SU-DHL-6 (cell line): ENCODE data around the gene TH.

Experiments used
- H2AFZ ChIP-seq: fragments of 200-600 bp; sonication (generic); 2 replicates; pipeline ENCODE4 v1.6.1; 2014; ENCODE audit warnings: low read depth, mild to moderate bottlenecking, moderate library complexity, mixed read lengths, antibody characterized with exemption, low read length; ENCODE audit not compliant: severe bottlenecking
- H3F3A ChIP-seq: fragments of 200-600 bp; shearing (Covaris generic); 2 replicates; pipeline ENCODE4 v1.6.0; 2016; ENCODE audit warnings: antibody characterized with exemption, mild to moderate bottlenecking; ENCODE audit not compliant: insufficient read depth
- H3K27ac ChIP-seq: fragments of 200-600 bp; sonication (generic); 2 replicates; pipeline ENCODE4 v1.5.1; 2016; ENCODE audit warnings: low read depth, mild to moderate bottlenecking, low read length, moderate library complexity, mixed read lengths
- H3K27me3 ChIP-seq: fragments of 200-600 bp; sonication (generic), shearing (Covaris generic); 2 replicates; pipeline ENCODE4 v1.6.0; 2014; ENCODE audit warnings: mild to moderate bottlenecking, low read length
- H3K36me3 ChIP-seq: fragments of 200-600 bp; sonication (generic); 2 replicates; pipeline ENCODE4 v1.6.1; 2014; ENCODE audit warnings: mild to moderate bottlenecking, low read length, mixed read lengths
- H3K4me2 ChIP-seq: fragments of 300-600, 200-600 bp; shearing (Covaris generic), sonication (generic); 2 replicates; pipeline ENCODE4 v1.6.0; 2014; ENCODE audit warnings: low read length, low read depth, mild to moderate bottlenecking; ENCODE audit not compliant: poor library complexity, severe bottlenecking
- H3K4me3 ChIP-seq: fragments of 200-600 bp; sonication (generic); 2 replicates; pipeline ENCODE4 v1.5.1; 2014; ENCODE audit warnings: antibody characterized with exemption, low read length, mild to moderate bottlenecking, mixed read lengths; ENCODE audit not compliant: insufficient read depth, poor library complexity, severe bottlenecking
- H3K79me2 ChIP-seq: fragments of 200-600 bp; sonication (generic); 2 replicates; pipeline ENCODE4 v1.6.1; 2014; ENCODE audit warnings: mild to moderate bottlenecking, low read length, moderate library complexity; ENCODE audit not compliant: insufficient read depth
- H3K9ac ChIP-seq: fragments of 200-600 bp; sonication (generic); 2 replicates; pipeline ENCODE4 v1.7.0; 2014; ENCODE audit warnings: mild to moderate bottlenecking, low read length
- H3K9me2 ChIP-seq: fragments of 200-600 bp; sonication (generic); replicated peaks from 2 replicates; pipeline ENCODE4 v1.6.1; 2014; ENCODE audit warnings: low read length; ENCODE audit not compliant: insufficient read depth
- H3K9me3 ChIP-seq: fragments of 200-600 bp; sonication (generic); 2 replicates; pipeline ENCODE4 v1.6.1; 2014; ENCODE audit warnings: low read length, mixed read lengths; ENCODE audit not compliant: insufficient read depth
- H4K20me1 ChIP-seq: fragments of 200-600 bp; sonication (generic); 2 replicates; pipeline ENCODE4 v1.6.1; 2014; ENCODE audit warnings: low read depth, mild to moderate bottlenecking, antibody characterized with exemption, low read length, moderate library complexity, mixed read lengths
- EZH2phosphoT487 ChIP-seq: fragments of 200-600 bp; sonication (generic), shearing (Covaris generic); conservative IDR thresholded peaks from 2 replicates; pipeline ENCODE4 v1.6.1; 2018; ENCODE audit warnings: mild to moderate bottlenecking, antibody characterized with exemption, low read length, moderate library complexity, mixed read lengths
- TF ChIP-seq, protein P1 (sequence below): fragments of 200-600 bp; sonication (generic); IDR thresholded peaks from one replicate; pipeline ENCODE4 v1.5.1; 2017; ENCODE audit warnings: antibody characterized with exemption, mild to moderate bottlenecking, low read length, moderate library complexity; ENCODE audit not compliant: insufficient read depth, poor library complexity, severe bottlenecking

Gene TH

DNA sequence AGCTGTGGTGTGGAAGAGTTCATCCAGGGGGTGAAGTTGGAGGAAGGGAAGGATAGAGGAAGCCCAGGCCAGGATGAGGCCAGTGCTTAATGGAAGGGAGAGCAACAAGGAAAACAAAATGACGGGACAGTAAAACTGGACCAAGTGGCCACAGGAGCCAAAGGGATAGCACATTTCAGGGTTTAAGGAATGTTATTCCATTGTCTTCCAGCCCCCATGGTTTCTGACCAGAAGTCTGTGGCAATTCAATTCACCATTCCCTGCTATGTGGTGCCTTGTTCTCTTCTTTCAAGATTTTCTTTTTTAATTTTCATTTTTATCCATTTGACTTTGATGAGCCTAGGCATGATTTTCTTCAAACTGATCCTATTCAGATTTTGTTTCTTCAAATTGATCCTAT is 54.9 kb downstream of the TH start:
- TF ChIP-seq EZH2phosphoT487 = no peak
- Histone ChIP-seq H3K9ac (no peak overlapping the region), H3K4me3 (no peak overlapping the region), H3K27ac (no peak overlapping the region), H3K27me3 (peaks cover 4% of the 10 kb centered on the region; the same call in 1 of the 2 replicates), H3K36me3 (no peaks in the 10 kb centered on the region), H3F3A (no peaks in the 10 kb centered on the region), H4K20me1 (no peaks in the 10 kb centered on the region), H3K9me3 (no peaks in the 10 kb centered on the region), H3K4me2 (no peak overlapping the region), H3K9me2 (no peaks in the 10 kb centered on the region), H3K79me2 (no peaks in the 10 kb centered on the region), H2AFZ (no peak overlapping the region)

DNA sequence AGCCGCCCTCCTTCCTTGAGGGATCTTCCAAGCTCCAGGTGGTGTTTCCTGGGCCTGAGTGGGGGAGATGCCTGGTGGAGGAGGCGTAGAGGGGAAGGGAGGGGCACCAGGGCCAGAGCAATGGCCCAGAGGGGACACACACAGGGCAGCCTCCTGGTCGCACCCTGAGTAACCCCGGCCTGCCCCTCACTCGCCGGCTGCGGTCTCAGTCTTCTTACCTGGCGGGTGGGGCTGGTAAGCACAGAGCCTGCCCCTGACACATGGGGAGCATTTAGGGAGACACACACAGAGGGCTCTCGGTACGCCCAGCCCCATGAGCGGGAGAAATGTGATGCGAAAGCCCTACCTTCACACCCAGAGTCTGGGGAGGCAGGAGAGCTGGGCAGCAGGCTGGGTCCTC is 56.3 kb downstream of the TH start:
- Histone ChIP-seq H4K20me1 (no peaks in the 10 kb centered on the region), H3K4me3 (no peak overlapping the region), H3K9ac (no peak overlapping the region), H3K4me2 (no peak overlapping the region), H3K79me2 (no peaks in the 10 kb centered on the region), H3K27ac (no peak overlapping the region), H2AFZ (no peak overlapping the region), H3K9me3 (no peaks in the 10 kb centered on the region), H3K9me2 (no peaks in the 10 kb centered on the region), H3K36me3 (no peaks in the 10 kb centered on the region), H3F3A (no peaks in the 10 kb centered on the region), H3K27me3 (peaks cover 4% of the 10 kb centered on the region; the same call in 1 of the 2 replicates)
- TF ChIP-seq, protein P1, sequence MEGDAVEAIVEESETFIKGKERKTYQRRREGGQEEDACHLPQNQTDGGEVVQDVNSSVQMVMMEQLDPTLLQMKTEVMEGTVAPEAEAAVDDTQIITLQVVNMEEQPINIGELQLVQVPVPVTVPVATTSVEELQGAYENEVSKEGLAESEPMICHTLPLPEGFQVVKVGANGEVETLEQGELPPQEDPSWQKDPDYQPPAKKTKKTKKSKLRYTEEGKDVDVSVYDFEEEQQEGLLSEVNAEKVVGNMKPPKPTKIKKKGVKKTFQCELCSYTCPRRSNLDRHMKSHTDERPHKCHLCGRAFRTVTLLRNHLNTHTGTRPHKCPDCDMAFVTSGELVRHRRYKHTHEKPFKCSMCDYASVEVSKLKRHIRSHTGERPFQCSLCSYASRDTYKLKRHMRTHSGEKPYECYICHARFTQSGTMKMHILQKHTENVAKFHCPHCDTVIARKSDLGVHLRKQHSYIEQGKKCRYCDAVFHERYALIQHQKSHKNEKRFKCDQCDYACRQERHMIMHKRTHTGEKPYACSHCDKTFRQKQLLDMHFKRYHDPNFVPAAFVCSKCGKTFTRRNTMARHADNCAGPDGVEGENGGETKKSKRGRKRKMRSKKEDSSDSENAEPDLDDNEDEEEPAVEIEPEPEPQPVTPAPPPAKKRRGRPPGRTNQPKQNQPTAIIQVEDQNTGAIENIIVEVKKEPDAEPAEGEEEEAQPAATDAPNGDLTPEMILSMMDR = no peak
- TF ChIP-seq EZH2phosphoT487 = no peak

DNA sequence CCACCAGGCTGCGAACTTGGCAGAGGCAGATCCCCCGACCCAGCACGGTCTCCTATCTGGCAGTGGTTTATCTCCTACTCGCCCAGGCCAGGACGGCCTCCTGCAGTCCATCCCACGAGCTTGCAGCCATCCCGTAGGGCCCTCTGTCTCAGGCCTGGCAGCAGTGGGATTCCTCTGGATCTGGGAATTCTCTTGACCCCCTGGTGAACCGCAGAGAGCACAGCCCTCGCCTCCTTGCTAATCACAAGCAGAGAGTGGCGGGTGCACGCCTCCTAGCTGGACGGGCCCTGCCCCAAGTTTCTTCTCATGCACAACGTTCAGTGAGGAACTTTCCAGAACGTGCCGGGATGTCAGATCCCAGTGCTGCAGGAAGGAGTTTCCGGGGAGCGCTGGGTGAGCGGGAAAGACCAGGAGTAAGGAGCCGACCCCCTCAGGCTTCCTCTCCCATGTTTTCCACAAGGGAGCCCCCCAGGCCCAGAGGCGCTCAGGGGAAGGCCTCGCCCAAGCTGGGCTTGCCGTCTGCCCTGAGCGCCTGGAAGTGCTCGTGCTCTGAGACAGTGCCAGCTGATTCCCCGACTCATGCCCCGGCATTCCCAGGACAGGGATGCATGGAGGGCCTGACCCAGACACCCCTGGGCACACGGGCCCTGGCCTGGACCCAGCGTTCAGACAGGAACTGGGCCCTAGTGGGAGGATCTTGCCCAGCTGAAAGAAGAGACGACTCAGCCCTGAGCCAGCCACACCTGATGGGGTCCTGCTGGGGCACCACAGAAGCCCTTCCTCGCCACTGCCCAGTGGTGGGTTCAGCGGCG is 57.0 kb downstream of the TH start:
- H3K79me2 ChIP-seq = no peaks in the 10 kb centered on the region
- H3K9me3 ChIP-seq = no peaks in the 10 kb centered on the region
- H3K36me3 ChIP-seq = no peaks in the 10 kb centered on the region
- no peak overlapping the region for H2AFZ ChIP-seq
- TF ChIP-seq EZH2phosphoT487 = no peak
- TF ChIP-seq, protein P1 = no peak
- no peaks in the 10 kb centered on the region for H3K9me2 ChIP-seq
- H3K27ac ChIP-seq = no peak overlapping the region
- H3K9ac ChIP-seq = no peak overlapping the region
- H4K20me1 ChIP-seq = no peaks in the 10 kb centered on the region
- H3F3A ChIP-seq = no peaks in the 10 kb centered on the region
- no peak overlapping the region for H3K4me2 ChIP-seq
- no peak overlapping the region for H3K4me3 ChIP-seq
- H3K27me3 ChIP-seq = peaks cover 4% of the 10 kb centered on the region; the same call in 1 of the 2 replicates
